HG03066 (cell line): ENCODE measurements around the gene TBC1D4.

Source experiments
- ATAC-seq: cut with Tn5 transposase; IDR thresholded peaks from one replicate; pipeline ENCODE4 v1.9.1; 2021; ENCODE audit warnings: low read depth; ENCODE audit not compliant: unreplicated experiment

Gene TBC1D4

DNA sequence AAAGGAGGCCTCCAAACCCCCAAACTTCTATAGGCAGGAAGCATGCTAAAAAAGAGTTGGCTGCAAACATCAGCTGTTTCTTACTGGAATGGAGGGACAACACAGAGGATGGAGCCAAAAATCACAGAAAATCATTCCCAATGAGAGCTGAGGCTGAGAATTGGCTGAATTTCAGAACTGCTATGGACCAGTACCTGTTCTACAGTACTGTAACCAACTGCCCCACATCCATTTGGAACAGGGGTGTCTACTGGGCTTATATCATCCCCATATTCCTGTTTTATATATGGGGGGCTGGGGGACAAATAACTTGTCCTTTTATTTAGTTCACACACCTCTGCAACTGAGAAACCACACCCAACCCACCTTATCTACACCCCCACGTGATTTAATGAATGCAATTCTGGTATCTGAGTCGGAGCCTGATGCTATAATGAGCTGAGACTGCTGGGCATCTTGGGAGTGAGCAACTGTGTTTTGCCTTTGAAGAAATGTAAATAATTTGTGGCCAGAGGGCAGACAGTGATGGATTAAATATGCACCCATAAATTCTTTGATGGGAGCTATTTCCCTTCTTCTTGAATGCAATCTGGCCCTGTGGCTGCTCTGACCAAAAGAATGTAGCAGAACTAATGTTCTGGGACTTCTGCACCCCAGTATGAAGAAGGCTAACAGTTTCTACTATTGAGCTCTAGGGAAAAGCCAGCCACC, 82.6 kb downstream of the TBC1D4 start:
- ATAC-seq: no peak

DNA sequence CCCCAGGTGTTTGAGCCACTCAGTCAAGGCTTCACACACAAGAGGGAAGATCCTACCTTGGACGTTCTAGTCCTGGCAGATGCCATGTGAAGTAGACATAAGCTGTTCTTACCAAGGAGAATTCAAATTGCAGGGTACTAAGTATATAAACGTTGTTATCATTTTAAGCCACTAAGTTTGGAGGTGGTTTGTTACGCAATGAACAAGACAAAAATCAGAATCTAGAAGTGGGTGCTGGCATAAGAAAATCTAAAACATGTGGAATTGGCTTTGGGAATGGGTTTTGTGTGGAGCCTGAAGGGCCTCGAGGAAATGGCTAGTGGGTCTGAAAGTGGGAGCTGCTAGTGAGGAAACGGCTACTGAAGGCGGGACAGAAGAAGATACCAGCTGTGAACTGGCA, 83.9 kb downstream of the TBC1D4 start:
- ATAC-seq: no peak

DNA sequence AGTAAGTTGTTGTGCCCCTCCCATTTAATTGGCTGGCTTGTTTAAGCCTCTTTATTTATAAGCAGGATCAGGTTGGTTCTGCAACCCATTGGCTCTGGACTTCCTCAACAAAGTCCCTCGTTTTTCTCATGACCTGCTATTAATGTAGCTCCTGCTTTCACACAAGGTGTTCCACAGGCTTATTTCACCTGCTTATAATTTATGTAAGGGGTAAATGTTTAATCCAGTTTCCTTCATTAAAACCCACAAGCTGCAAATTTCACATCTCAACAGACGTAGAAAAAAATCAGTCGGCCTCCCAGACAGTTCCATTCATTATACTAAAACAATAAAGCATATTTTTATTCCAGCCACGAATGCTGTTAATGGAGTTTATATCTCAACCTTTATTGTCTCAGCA, 86.1 kb downstream of the TBC1D4 start:
- no peak for ATAC-seq

DNA sequence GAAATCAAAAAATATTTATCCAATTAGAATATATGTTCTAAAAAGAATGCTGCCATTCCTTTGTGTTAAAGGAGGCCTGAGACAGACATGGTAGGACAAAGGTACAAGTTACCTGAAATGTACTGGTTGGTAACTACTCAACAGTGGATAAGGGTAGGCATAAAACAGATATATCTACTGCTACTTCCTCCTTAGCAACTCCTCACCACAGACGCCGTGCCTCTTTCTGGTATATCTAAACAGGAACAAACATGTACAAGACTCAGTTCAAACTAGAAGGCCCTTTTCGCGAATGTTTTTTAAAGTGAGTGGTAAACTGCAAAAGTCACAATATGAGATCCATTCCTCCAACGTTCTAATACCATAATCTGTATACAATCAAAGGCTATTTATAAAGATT, 86.9 kb downstream of the TBC1D4 start:
- ATAC-seq: no peak

DNA sequence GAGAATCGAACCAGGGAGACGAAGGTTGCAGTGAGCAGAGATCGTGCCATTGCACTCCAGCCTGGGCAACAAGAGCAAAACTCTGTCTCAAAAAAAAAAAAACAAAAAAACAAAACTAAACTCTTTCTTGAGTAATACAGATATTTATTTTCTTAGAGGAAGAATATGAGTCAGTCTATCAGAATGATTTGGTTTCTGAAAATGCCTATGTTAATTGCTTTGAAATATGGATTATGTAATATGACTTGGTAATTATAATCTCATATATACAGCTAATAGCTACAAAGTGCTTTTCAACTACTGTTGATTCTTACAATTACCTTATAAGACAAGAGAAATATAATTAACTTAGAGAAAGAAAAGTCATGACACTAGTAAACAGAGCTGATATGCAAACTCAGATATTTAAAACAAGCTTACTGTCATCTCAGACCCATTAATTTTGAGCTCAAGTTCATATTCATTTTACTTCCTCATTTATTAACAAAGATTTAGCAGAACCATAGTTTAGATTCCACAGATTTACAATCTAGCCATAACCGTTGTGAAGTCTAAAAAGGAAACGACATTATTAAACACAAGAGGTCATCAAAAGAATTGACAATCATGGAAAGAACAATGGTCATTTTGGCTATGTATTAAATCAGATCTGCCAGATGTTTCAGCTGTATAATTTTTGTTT, 88.0 kb downstream of the TBC1D4 start:
- no peak for ATAC-seq

- no peak for ATAC-seq
These were observed 90.4 kb downstream of the TBC1D4 start for GRCh38 chr13:75391432-75392100.

DNA sequence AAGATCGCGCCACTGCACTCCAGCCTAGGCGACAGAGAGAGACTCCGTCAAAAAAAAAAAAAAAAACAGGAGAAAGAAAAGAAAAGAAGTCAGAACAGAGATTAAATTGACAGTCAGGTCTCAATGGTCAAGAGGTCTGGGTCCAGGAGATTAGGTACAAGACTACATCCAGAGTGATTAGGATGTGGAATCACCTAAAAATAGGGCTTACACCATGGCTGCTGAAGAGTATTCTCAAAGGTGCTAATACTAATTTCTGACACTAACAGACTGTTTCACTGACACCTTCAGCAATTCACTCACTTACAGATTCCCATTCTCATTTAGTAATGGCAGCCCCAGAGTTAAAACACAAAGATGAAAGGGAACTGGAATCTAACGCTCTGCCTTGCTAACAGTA, 91.7 kb downstream of the TBC1D4 start:
- no peak for ATAC-seq

DNA sequence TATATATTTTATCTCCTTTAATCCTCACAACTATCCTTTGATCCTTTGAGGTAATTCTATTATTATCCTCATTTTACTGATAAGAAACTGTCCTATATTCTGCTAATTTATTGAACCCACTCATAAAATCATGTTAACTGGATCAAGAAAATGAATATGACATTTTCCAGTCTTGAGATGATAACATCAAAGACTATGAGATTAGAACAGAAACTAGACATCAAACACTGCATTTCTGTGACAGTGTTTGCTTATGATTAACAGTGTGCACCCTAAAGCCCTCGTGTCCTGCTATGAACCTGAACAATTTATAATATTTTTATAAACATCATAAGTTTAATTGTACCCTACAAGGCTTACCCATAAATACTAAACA, 96.3 kb downstream of the TBC1D4 start:
- no peak for ATAC-seq

DNA sequence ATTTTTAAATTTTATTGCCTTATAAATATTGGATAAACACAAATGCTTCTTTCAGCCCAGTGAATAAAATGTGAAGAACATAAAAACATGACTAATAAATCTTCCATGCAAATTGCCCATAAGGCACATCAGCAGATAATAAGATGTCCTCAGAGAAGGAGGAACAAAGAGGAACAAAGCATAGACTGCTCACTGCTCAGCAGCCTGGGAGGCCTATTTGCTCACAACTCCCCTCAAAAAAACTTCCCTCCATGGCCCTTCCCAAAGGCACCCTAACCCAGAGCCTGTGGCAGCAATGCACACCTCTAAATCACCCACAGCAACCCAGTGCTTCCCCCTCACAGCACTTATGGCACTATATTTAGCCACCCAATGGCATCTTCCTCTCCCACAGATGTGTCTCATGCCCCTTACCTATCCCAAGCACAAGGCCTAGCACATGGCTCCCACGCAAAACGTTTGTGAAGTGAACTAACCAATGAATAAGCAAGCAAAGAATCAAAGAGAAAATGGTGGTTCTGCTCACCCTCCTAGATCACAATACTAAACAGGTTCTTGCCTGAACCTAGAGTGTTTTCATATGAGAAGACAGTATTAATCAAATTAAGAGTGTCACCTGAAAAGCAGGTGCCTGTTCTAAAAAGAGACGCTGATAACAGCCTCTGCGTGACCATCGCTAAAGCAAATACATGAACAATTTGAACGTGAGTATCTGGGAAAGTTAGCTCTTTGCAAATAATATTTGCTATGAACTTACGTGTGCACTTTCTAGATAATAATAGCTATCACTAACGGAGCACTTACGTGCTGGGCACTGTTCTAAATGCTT, 96.9 kb downstream of the TBC1D4 start:
- ATAC-seq: no peak

DNA sequence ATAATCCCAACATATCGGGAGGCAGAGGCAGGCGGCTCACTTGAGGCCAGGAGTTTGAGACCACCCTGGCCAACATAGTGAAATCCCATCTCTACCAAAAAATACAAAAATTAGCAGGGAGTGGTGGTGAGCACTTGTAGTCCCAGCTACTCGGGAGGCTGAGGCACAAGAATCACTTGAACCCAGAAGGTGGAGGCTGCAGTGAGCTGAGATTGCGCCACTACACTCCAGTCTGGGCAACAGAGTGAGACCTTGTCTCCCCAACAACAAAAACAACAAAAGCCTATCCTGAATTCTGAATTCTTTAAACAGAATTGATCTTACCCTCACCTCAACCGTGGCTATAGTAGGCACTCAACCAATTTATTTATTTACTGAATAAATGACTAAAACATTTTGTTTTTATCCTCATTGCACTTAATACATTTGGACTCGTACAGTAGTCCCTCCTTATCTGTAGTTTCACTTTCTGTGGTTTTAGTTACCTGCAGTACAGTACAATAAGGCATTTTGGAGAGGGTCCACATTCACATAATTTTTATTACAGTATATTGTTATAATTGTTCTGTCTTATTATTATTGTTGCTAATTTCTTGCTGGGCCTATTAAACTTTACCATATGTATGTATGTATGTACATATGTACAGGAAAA, 98.8 kb downstream of the TBC1D4 start:
- ATAC-seq: no peak

GRCh38 chr13:75378301-75378700, 103.7 kb downstream of the TBC1D4 start:
- ATAC-seq: no peak

GRCh38 chr13:75376792-75377402, 105.1 kb downstream of the TBC1D4 start:
- ATAC-seq: no peak

- no peak for ATAC-seq
These were observed 106.6 kb downstream of the TBC1D4 start for GRCh38 chr13:75375329-75375728.

- ATAC-seq: no peak
These were observed 108.0 kb downstream of the TBC1D4 start for GRCh38 chr13:75373988-75374387.

DNA sequence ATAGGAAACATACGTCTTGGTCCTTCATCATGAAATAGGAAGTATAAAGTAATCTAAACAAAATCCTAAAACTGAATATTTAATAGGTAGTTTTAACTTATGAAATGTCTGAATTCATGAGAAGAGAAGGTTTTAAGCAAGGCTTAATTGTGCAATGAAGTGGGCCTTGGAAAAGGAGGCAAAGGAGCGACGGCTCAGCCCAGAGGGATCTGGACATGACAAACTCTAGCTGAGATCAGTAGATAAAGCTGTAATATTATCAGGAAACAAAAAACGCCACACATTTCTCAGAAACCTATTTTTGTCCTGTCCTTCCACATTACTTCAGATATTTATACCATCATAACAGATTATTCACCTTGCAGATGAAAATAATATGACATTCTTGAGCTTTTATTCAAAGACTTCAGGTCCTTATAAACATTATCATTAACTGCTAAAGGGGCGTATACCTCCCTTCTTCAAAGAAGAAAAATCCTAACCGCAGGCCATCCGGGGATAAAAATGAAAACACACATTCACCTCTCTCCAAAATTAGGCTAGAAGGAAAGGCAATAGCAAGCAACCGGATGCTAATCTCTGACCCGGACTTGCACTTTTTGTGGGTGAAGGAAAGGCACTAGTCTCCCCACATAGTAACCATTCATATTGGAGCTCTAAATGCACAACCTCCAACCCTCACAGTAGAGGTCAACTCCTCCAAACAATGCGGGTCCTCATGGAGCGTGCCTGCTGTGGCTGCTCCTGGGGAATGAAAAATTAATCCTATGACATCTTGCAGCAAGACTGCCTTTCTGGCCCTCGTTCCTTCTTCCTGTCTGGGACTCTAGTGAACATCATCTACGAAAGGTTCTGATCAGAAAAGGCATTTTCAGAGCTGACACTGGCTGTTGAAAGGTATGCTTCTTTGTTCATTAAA, 108.8 kb downstream of the TBC1D4 start:
- ATAC-seq: no peak

GRCh38 chr13:75372517-75372916, 109.5 kb downstream of the TBC1D4 start:
- ATAC-seq: peak; percentile 70

DNA sequence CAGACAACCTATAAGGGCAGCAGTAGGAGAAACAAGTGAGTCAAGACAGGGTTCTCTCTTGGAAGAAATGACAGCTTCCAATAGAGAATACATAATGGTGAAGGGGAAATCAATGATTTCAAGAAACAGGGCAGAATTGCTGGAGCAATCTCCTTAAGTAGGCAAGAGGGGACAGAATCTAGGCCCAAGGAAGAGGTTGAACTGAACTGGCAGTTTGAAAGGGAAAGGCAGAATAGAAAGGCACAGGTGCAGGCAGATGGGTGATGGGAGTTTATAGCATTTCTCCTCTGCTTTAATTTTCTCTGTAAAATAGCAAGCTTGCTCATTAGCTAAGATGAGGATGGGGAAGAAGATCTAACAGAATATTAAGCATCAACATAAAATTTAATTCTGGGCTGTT, 110.8 kb downstream of the TBC1D4 start:
- no peak for ATAC-seq

GRCh38 chr13:75370774-75371173, 111.2 kb downstream of the TBC1D4 start:
- ATAC-seq: no peak

DNA sequence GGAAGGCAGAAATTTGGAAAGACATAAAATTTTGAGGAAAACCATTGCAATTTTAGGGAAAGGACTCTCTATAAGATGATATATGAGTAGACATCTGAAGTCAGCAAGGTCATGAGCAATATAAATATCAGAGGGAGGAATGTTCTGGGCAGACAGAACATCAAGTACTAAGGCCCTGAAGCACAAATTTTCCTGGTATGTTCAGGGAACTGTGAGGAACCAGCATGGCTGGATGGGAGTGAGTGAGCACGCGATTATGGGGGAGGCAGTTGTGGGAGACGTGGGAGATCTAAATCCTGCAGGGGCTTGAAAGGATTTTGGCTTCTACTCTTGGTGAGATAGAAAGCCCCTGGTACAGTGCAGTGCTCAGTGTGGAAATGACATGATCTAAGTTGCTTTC, 112.0 kb downstream of the TBC1D4 start:
- ATAC-seq: no peak
